Caco-2 (cell line): Measurements from ENCODE around the gene PLXNA2. TPM values are rescaled to one million over a fixed set of nuclear protein-coding genes. Genes with fewer than 3 reads are reported as not detected.

Source experiments
- BruUV-seq: library from RNA; stranded (reverse); fragments of 400-500 nt; replicated peaks from 2 replicates; lab custom pipeline; 2021; lab: Mats Ljungman, UMichigan
- CTCF ChIA-PET: fragments of 300-600 bp; sonication (Branson Sonifier 250); formaldehyde crosslinking; loops from one replicate; lab custom pipeline; 2022; ENCODE audit warnings: antibody characterized with exemption; lab: Charles Lee
- POLR2A ChIA-PET: fragments of 300-600 bp; sonication (Branson Sonifier 250); formaldehyde crosslinking; loops from one replicate; lab custom pipeline; 2022; ENCODE audit warnings: antibody characterized with exemption; lab: Charles Lee
- DNase-seq, 2 experiments: peaks; one replicate each; pipeline versions ENCODE4 v3.0.0 to v3.0.0-alpha.2; 2020 to 2022
- H3K27me3 ChIP-seq: replicated peaks from 2 replicates; pipeline ENCODE4 v1.6.0; 2011; ENCODE audit warnings: low read length; ENCODE audit not compliant: control insufficient read depth, insufficient read depth
- H3K36me3 ChIP-seq: 2 replicates; pipeline ENCODE4 v1.5.1; 2011; ENCODE audit warnings: low read length; ENCODE audit not compliant: control insufficient read depth, insufficient read depth
- H3K4me1 ChIP-seq: fragments of 250-450 bp; sonication (Bioruptor Pico); 2 replicates; pipeline ENCODE4 v1.5.1; 2020; ENCODE audit warnings: mild to moderate bottlenecking
- H3K4me3 ChIP-seq: 2 replicates; pipeline ENCODE4 v1.5.1; 2011; ENCODE audit warnings: low read depth, mild to moderate bottlenecking, control low read depth, low read length
- H3K9me3 ChIP-seq: fragments of 250-450 bp; sonication (Bioruptor Pico); 2 replicates; pipeline ENCODE4 v1.5.1; 2020; ENCODE audit warnings: mild to moderate bottlenecking, moderate library complexity
- H3K27ac Mint-ChIP-seq: one replicate; pipeline ENCODE4 v1.8.0; 2022; ENCODE audit warnings: mixed read lengths; ENCODE audit not compliant: unreplicated experiment
- H3K27me3 Mint-ChIP-seq: one replicate; pipeline ENCODE4 v1.8.0; 2022; ENCODE audit warnings: mixed read lengths; ENCODE audit not compliant: insufficient read depth, unreplicated experiment
- H3K36me3 Mint-ChIP-seq: one replicate; pipeline ENCODE4 v1.8.0; 2022; ENCODE audit warnings: mild to moderate bottlenecking, mixed read lengths; ENCODE audit not compliant: insufficient read depth, unreplicated experiment
- H3K4me1 Mint-ChIP-seq: one replicate; pipeline ENCODE4 v1.8.0; 2022; ENCODE audit warnings: low read depth, mixed read lengths; ENCODE audit not compliant: unreplicated experiment
- H3K4me3 Mint-ChIP-seq: one replicate; pipeline ENCODE4 v1.8.0; 2022; ENCODE audit warnings: mild to moderate bottlenecking, moderate library complexity, mixed read lengths; ENCODE audit not compliant: unreplicated experiment
- H3K9me3 Mint-ChIP-seq: one replicate; pipeline ENCODE4 v1.8.0; 2022; ENCODE audit warnings: mixed read lengths; ENCODE audit not compliant: unreplicated experiment
- CTCF ChIP-seq, 2 experiments: fragments of 200-600 bp in 1 of 2; IDR thresholded peaks; 1 replicate in 1 of 2; 2 replicates in 1 of 2; pipeline versions ENCODE4 v1.5.1 to v1.8.0; 2011 to 2022; ENCODE audit warnings: antibody characterized with exemption in 1 of 2, control low read depth in 1 of 2, inconsistent platforms in 1 of 2, low read depth in 1 of 2, low read length in 1 of 2, mild to moderate bottlenecking in 1 of 2, moderate library complexity in 1 of 2; ENCODE audit not compliant: insufficient read depth in 1 of 2, severe bottlenecking in 1 of 2, unreplicated experiment in 1 of 2
- intact Hi-C: fragments of 100-400 bp; cut with micrococcal nuclease; formaldehyde crosslinking; loops from one replicate; pipeline ENCODE4 v1.10.0; 2022; ENCODE audit not compliant: unreplicated experiment
- total RNA-seq: library from RNA; stranded (reverse); gene quantifications from 2 replicates; pipeline ENCODE4 v1.2.3, GENCODE V29; 2022

Gene PLXNA2
- total RNA-seq, 1 experiment from 2014 or later = 3.2 TPM

GRCh38 chr1:207981976-207982375 lies 262.2 kb downstream of the PLXNA2 start:
- H3K4me1 Mint-ChIP-seq = no peaks in the 10 kb centered on the region
- POLR2A ChIA-PET = no interaction called here
- peak in 1 of 2 experiments; percentile 21 for DNase-seq
- Histone ChIP-seq H3K4me3 (no peak overlapping the region), H3K4me1 (no peaks in the 10 kb centered on the region), H3K27me3 (no peaks in the 10 kb centered on the region; the same call in 1 of the 2 replicates), H3K36me3 (no peaks in the 10 kb centered on the region), H3K9me3 (no peaks in the 10 kb centered on the region)
- peaks cover 25% of the 10 kb centered on the region for H3K27me3 Mint-ChIP-seq
- intact Hi-C loops = no loop called here
- TF ChIP-seq CTCF (IDR thresholded peaks at IDR 0.05; ENCODE audit: insufficient read depth in 1 of 2, low read depth in 1 of 2, low read length in 1 of 2, severe bottlenecking in 1 of 2, unreplicated experiment in 1 of 2) = peak; percentile 53 to 56
- H3K27ac Mint-ChIP-seq = no peak overlapping the region
- BruUV-seq = no TSS peak
- no peaks in the 10 kb centered on the region for H3K36me3 Mint-ChIP-seq
- CTCF ChIA-PET = interaction anchor here (1.0 to 1.1 kb wide), 4 partner anchors 12 to 263 kb away, joined by 3 to 7 read pairs (median 5); no protein-coding TSS in a partner anchor
- no peaks in the 10 kb centered on the region for H3K9me3 Mint-ChIP-seq
- H3K4me3 Mint-ChIP-seq = no peak overlapping the region

- ChIA-PET POLR2A (no interaction called here), CTCF (no interaction called here)
- Histone ChIP-seq H3K27me3 (no peaks in the 10 kb centered on the region; the same call in 1 of the 2 replicates), H3K36me3 (no peaks in the 10 kb centered on the region), H3K4me3 (no peak overlapping the region), H3K4me1 (no peaks in the 10 kb centered on the region), H3K9me3 (no peaks in the 10 kb centered on the region)
- no peak overlapping the region for H3K27ac Mint-ChIP-seq
- DNase-seq = no peak
- H3K9me3 Mint-ChIP-seq = no peaks in the 10 kb centered on the region
- H3K4me3 Mint-ChIP-seq = no peak overlapping the region
- peaks cover 36% of the 10 kb centered on the region for H3K27me3 Mint-ChIP-seq
- intact Hi-C loops = no loop called here
- BruUV-seq = no TSS peak
- TF ChIP-seq CTCF (IDR thresholded peaks at IDR 0.05; ENCODE audit: insufficient read depth in 1 of 2, low read depth in 1 of 2, low read length in 1 of 2, severe bottlenecking in 1 of 2, unreplicated experiment in 1 of 2) = no peak
- no peaks in the 10 kb centered on the region for H3K36me3 Mint-ChIP-seq
- no peaks in the 10 kb centered on the region for H3K4me1 Mint-ChIP-seq
These were observed 265.7 kb downstream of the PLXNA2 start for GRCh38 chr1:207978441-207978840.

- Mint-ChIP-seq H3K4me3 (no peak overlapping the region), H3K27ac (no peak overlapping the region), H3K27me3 (peaks cover 38% of the 10 kb centered on the region), H3K9me3 (no peaks in the 10 kb centered on the region), H3K4me1 (no peaks in the 10 kb centered on the region), H3K36me3 (no peaks in the 10 kb centered on the region)
- BruUV-seq = no TSS peak
- Histone ChIP-seq H3K27me3 (no peaks in the 10 kb centered on the region; the same call in 1 of the 2 replicates), H3K36me3 (no peaks in the 10 kb centered on the region), H3K4me3 (no peak overlapping the region), H3K4me1 (no peaks in the 10 kb centered on the region), H3K9me3 (no peaks in the 10 kb centered on the region)
- intact Hi-C loops = no loop called here
- DNase-seq = no peak
- no peak for TF ChIP-seq CTCF (IDR thresholded peaks at IDR 0.05; ENCODE audit: insufficient read depth in 1 of 2, low read depth in 1 of 2, low read length in 1 of 2, severe bottlenecking in 1 of 2, unreplicated experiment in 1 of 2)
- CTCF ChIA-PET = no interaction called here
- POLR2A ChIA-PET = no interaction called here
These were observed 266.3 kb downstream of the PLXNA2 start for GRCh38 chr1:207977876-207978275.
